NCI-H1092 treated with DMSO at 0.1 percent for 48 hours (cell line): ENCODE results near the gene SAMD14.

Experiments
- DNase-seq: peaks from one replicate; lab custom pipeline; 2025; lab: John Stamatoyannopoulos, UW

SAMD14 gene

GRCh38 chr17:50133028-50133768, 3.2 kb upstream of the SAMD14 start:
- no peak for DNase-seq

- DNase-seq, result no peak
These were observed 2.3 kb upstream of the SAMD14 start for GRCh38 chr17:50132104-50132794.

- no peak for DNase-seq
These were observed 772 bp upstream of the SAMD14 start for GRCh38 chr17:50130559-50131305.

GRCh38 chr17:50129353-50129727, 620 bp downstream of the SAMD14 start:
- DNase-seq, result no peak

- no peak for DNase-seq
These were observed 1.3 kb downstream of the SAMD14 start for GRCh38 chr17:50128441-50129352.

- DNase-seq, result no peak
These were observed 2.1 kb downstream of the SAMD14 start for GRCh38 chr17:50127697-50128361.

- DNase-seq, result no peak
These were observed 4.5 kb downstream of the SAMD14 start for GRCh38 chr17:50125420-50125997.

GRCh38 chr17:50123649-50124349, 6.2 kb downstream of the SAMD14 start:
- DNase-seq, result peak; percentile 8

GRCh38 chr17:50122945-50123344, 7.0 kb downstream of the SAMD14 start:
- no peak for DNase-seq

GRCh38 chr17:50120475-50121253, 9.3 kb downstream of the SAMD14 start:
- DNase-seq, result no peak

GRCh38 chr17:50118828-50119218, 11.1 kb downstream of the SAMD14 start:
- DNase-seq, result no peak

GRCh38 chr17:50118076-50118827, 11.7 kb downstream of the SAMD14 start:
- no peak for DNase-seq

- peak; percentile 50 for DNase-seq
These were observed 12.5 kb downstream of the SAMD14 start for GRCh38 chr17:50117202-50118051.

- no peak for DNase-seq
These were observed 14.2 kb downstream of the SAMD14 start for GRCh38 chr17:50115756-50116155.

- peak; percentile 47 for DNase-seq
These were observed 15.1 kb downstream of the SAMD14 start for GRCh38 chr17:50114849-50115357.

GRCh38 chr17:50114401-50114800, 15.6 kb downstream of the SAMD14 start:
- DNase-seq, result no peak

- DNase-seq, result no peak
These were observed 16.2 kb downstream of the SAMD14 start for GRCh38 chr17:50113624-50114320.
